K562 (cell line): ENCODE results near the gene FMNL2.

Experiments
- CTCF ChIP-seq, 3 experiments: IDR thresholded peaks in 2 of 3; conservative IDR thresholded peaks in 1 of 3; 2 replicates each; pipeline ENCODE4 v1.5.1; 2011 to 2012; ENCODE audit warnings: low read length in 3 of 3, mild to moderate bottlenecking in 3 of 3, control low read depth in 2 of 3, improper control_type of control experiment in 1 of 3, inconsistent platforms in 1 of 3, low read depth in 1 of 3, mixed read lengths in 1 of 3, moderate library complexity in 1 of 3; ENCODE audit not compliant: insufficient read depth in 2 of 3
- FOXM1 ChIP-seq, 2 experiments: fragments of 450-650 bp in 1 of 2; sonication (generic) in 1 of 2; formaldehyde crosslinking in 1 of 2; IDR thresholded peaks; 2 replicates each; pipeline versions ENCODE4 v1.6.1 to v1.9.0; 2017 to 2022; ENCODE audit warnings: low read depth in 2 of 2, mild to moderate bottlenecking in 2 of 2, missing genetic modification reagents in 1 of 2, moderate library complexity in 1 of 2
- FOXP1 ChIP-seq: sonication (generic); formaldehyde crosslinking; IDR thresholded peaks from 2 replicates; pipeline ENCODE4 v1.8.0; 2022; ENCODE audit warnings: mild to moderate bottlenecking, missing genetic modification reagents
- GATAD2B ChIP-seq: fragments of 450-650 bp; IDR thresholded peaks from 2 replicates; pipeline ENCODE4 v1.6.1; 2017; ENCODE audit warnings: mild to moderate bottlenecking, borderline replicate concordance
- HBP1 ChIP-seq: fragments of 450-650 bp; formaldehyde crosslinking; IDR thresholded peaks from 2 replicates; pipeline ENCODE4 v1.4.0; 2022; ENCODE audit warnings: missing genetic modification characterization
- NBN ChIP-seq: fragments of 450-650 bp; IDR thresholded peaks from 2 replicates; pipeline ENCODE4 v1.6.1; 2016; ENCODE audit warnings: low read depth, mild to moderate bottlenecking
- POLR2AphosphoS5 ChIP-seq: IDR thresholded peaks from 2 replicates; pipeline ENCODE4 v1.6.1; 2011; ENCODE audit warnings: mild to moderate bottlenecking, low read depth, low read length, moderate library complexity; ENCODE audit not compliant: control insufficient read depth, insufficient read depth
- SOX6 ChIP-seq: fragments of 450-650 bp; IDR thresholded peaks from 2 replicates; pipeline ENCODE4 v1.6.1; 2014; ENCODE audit warnings: mild to moderate bottlenecking
- ZNF318 ChIP-seq, 2 experiments: fragments of 450-650 bp; IDR thresholded peaks; 2 replicates each; pipeline ENCODE4 v1.6.1; 2016; ENCODE audit warnings: mild to moderate bottlenecking in 2 of 2, borderline replicate concordance in 1 of 2, low read depth in 1 of 2, moderate library complexity in 1 of 2
- ZNF589 ChIP-seq: fragments of 200-800 bp; sonication (Bioruptor generic); IDR thresholded peaks from 2 replicates; pipeline ENCODE4 v1.6.1; 2016; ENCODE audit warnings: low read depth, missing genetic modification characterization, missing compliant biosample characterization

GRCh38 chr2:152309352-152310214, 25.4 kb upstream of the FMNL2 start:
- TF ChIP-seq NBN: no peak
- TF ChIP-seq CTCF (IDR thresholded peaks at IDR 0.05 in 2 of 3, conservative IDR thresholded peaks at IDR 0.05 in 1 of 3; ENCODE audit: insufficient read depth in 2 of 3, low read depth in 1 of 3, low read length in 3 of 3): no peak
- no peak for TF ChIP-seq POLR2AphosphoS5
- no peak for TF ChIP-seq ZNF589 (CRISPR knock-in tag)
- TF ChIP-seq SOX6: no peak
- TF ChIP-seq FOXP1: no peak
- TF ChIP-seq FOXM1 (IDR thresholded peaks at IDR 0.05; ENCODE audit: low read depth): no peak
- TF ChIP-seq FOXM1 (CRISPR knock-in tag; IDR thresholded peaks at IDR 0.05; ENCODE audit: low read depth): no peak
- TF ChIP-seq HBP1: no peak
- TF ChIP-seq ZNF318 (IDR thresholded peaks at IDR 0.05; ENCODE audit: borderline replicate concordance in 1 of 2, low read depth in 1 of 2): no peak
- TF ChIP-seq GATAD2B: no peak
